ENCODE measurements around the gene TNS1.

The TNS1 gene

GRCh38 chr2:217998926-217999594 lies 3.7 kb downstream of the TNS1 start:
- DNase-seq, result no peak

- no peak for DNase-seq
These were observed 5.3 kb downstream of the TNS1 start for GRCh38 chr2:217997510-217997909.

GRCh38 chr2:217996361-217996760 lies 6.4 kb downstream of the TNS1 start:
- DNase-seq, result no peak

- no peak for DNase-seq
These were observed 7.0 kb downstream of the TNS1 start for GRCh38 chr2:217995731-217996231.

- no peak for DNase-seq
These were observed 8.0 kb downstream of the TNS1 start for GRCh38 chr2:217994776-217995274.

GRCh38 chr2:217993817-217994463 lies 8.9 kb downstream of the TNS1 start:
- peak; percentile 66 to 70 for DNase-seq

GRCh38 chr2:217993138-217993537 lies 9.7 kb downstream of the TNS1 start:
- no peak for DNase-seq

- DNase-seq, result no peak
These were observed 10.7 kb downstream of the TNS1 start for GRCh38 chr2:217992061-217992460.

GRCh38 chr2:217990791-217991465 lies 11.9 kb downstream of the TNS1 start:
- DNase-seq, result no peak

GRCh38 chr2:217990389-217990788 lies 12.4 kb downstream of the TNS1 start:
- no peak for DNase-seq

GRCh38 chr2:217989221-217989948 lies 13.4 kb downstream of the TNS1 start:
- no peak for DNase-seq

- DNase-seq, result no peak
These were observed 14.0 kb downstream of the TNS1 start for GRCh38 chr2:217988840-217989204.

GRCh38 chr2:217988014-217988839 lies 14.6 kb downstream of the TNS1 start:
- DNase-seq, result peak; percentile 78 to 79

GRCh38 chr2:217987391-217987790 lies 15.4 kb downstream of the TNS1 start:
- no peak for DNase-seq

- DNase-seq, result no peak
These were observed 16.4 kb downstream of the TNS1 start for GRCh38 chr2:217986256-217986961.

- DNase-seq, result no peak
These were observed 19.2 kb downstream of the TNS1 start for GRCh38 chr2:217983276-217984233.

GRCh38 chr2:217981971-217982370 lies 20.8 kb downstream of the TNS1 start:
- no peak for DNase-seq

GRCh38 chr2:217981084-217981730 lies 21.6 kb downstream of the TNS1 start:
- DNase-seq, result no peak

- no peak for DNase-seq
These were observed 22.2 kb downstream of the TNS1 start for GRCh38 chr2:217980591-217980990.

- no peak for DNase-seq
These were observed 22.8 kb downstream of the TNS1 start for GRCh38 chr2:217980036-217980435.
